GM13976 (cell line): ENCODE measurements around the gene EXOC3L1.
A peak's percentile ranks its signal among the peaks of the same experiment; 100 is the strongest.

Source experiments
- DNase-seq: peaks from one replicate; pipeline ENCODE4 v3.0.0; 2012; ENCODE audit warnings: low spot score
- CTCF ChIP-seq: IDR thresholded peaks from 2 replicates; pipeline ENCODE4 v1.5.1; 2012; ENCODE audit warnings: borderline replicate concordance, mild to moderate bottlenecking; ENCODE audit not compliant: insufficient read depth; ENCODE audit errors: extremely low read depth, missing control alignments, control extremely low read depth
- in situ Hi-C: fragments of 300-500 bp; cut with MboI; formaldehyde crosslinking; loops from one replicate; pipeline ENCODE4 v1.12.0; 2022; ENCODE audit warnings: low sequenced_read_pairs, mixed read lengths, inconsistent platforms; ENCODE audit not compliant: unreplicated experiment

Gene EXOC3L1

GRCh38 chr16:67215706-67216105, 25.8 kb upstream of the EXOC3L1 start:
- in situ Hi-C loops: no loop called here

GRCh38 chr16:67213197-67214019, 23.5 kb upstream of the EXOC3L1 start:
- in situ Hi-C loops: no loop called here
- no peak for TF ChIP-seq CTCF
- no peak for DNase-seq

More at GRCh38 chr16:67215706-67216105, 25.8 kb upstream of the EXOC3L1 start:
- DNase-seq: no peak
- TF ChIP-seq CTCF: no peak

- no peak for TF ChIP-seq CTCF
- DNase-seq: no peak
- in situ Hi-C loops: no loop called here
These were observed 22.8 kb upstream of the EXOC3L1 start for GRCh38 chr16:67212766-67213165.

GRCh38 chr16:67211674-67212073, 21.7 kb upstream of the EXOC3L1 start:
- TF ChIP-seq CTCF: no peak
- in situ Hi-C loops: no loop called here
- DNase-seq: no peak

GRCh38 chr16:67210069-67210937, 20.4 kb upstream of the EXOC3L1 start:
- TF ChIP-seq CTCF: no peak
- DNase-seq: no peak
- in situ Hi-C loops: no loop called here

- no peak for TF ChIP-seq CTCF
- in situ Hi-C loops: no loop called here
- peak; percentile 24 for DNase-seq
These were observed 19.6 kb upstream of the EXOC3L1 start for GRCh38 chr16:67209565-67209964.
